ENCODE data around the gene PES1.
"Not testable (repeated sequence)": the region's sequence is repeated elsewhere in the genome, so short reads cannot be mapped to it uniquely, and the experiment has no call there.

Gene PES1

GRCh38 chr22:30552719-30553118, 39.0 kb downstream of the PES1 start:
- DNase-seq, result no peak

GRCh38 chr22:30551813-30552212, 39.9 kb downstream of the PES1 start:
- not testable (repeated sequence) for DNase-seq

DNA sequence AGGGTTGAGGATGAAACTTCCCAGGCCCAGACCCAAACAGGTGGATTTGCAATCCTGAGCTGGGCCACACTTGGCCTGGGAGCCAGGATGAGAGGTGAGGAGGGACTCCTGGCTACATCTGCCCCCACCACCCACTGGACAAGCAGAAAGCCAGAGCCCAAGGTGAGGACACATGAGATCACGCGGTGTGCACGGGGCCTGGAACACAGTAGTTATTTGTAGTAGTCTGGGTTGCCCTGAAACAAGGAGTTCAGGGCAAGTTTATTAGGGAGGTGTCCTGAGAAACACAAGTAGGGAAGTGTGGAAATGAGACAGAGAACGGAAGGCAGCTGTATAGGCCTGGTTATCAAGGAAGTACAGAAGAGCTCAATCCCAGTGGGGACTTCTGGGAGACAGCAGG, 44.5 kb downstream of the PES1 start:
- no peak for DNase-seq

GRCh38 chr22:30546616-30547015, 45.1 kb downstream of the PES1 start, which contains the start of gene SEC14L6:
Gene SEC14L6 (minus strand): TSS chr22:30546741. CDS start chr22:30546682, 59 bp downstream.
- no peak for DNase-seq

GRCh38 chr22:30542811-30543188, 48.9 kb downstream of the PES1 start:
- no peak for DNase-seq

DNA sequence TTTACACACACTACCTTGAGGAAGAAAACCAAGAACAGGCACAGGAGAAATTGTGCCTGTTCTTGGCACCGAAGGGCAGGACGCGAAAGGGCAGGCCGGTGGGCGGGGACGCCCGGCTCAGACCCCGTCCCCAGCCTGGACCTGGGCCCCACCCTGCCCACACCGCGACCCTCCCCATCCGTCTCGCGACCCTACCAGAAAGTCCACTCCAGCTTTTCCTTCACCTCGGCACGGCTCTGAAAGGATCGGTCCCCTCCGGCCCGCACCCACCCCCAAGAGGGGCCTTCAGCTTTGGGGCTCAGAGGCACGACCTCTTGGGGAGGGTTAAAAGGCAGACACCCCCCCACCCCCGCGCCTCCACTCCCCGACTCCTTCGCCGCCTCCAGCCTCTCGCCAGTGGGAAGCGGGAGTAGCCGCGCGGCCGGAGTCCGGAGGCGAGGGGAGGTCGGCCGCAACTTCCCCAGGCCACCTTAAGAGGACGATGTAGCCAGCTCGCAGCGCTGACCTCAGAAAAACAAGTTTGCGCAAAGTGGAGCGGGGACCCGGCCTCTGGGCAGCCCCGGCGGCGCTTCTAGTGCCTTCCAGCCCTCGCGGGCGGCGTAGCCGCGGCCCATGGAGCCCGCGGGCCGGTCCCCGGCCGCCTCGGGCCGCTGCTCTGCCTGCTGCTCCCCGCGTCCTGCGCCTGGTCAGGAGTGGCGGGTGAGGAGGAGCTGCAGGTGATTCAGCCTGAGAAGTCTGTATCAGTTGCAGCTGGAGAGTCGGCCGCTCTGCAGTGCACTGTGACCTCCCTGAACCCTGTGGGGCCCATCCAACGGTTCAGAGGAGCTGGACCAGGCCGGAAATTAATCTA, 49.5 kb downstream of the PES1 start:
- peak in 2 of 14 donors; percentile 15 to 25 for DNase-seq

- not testable (repeated sequence) for DNase-seq
Observed at GRCh38 chr22:30541511-30541910, 50.2 kb downstream of the PES1 start.

DNA sequence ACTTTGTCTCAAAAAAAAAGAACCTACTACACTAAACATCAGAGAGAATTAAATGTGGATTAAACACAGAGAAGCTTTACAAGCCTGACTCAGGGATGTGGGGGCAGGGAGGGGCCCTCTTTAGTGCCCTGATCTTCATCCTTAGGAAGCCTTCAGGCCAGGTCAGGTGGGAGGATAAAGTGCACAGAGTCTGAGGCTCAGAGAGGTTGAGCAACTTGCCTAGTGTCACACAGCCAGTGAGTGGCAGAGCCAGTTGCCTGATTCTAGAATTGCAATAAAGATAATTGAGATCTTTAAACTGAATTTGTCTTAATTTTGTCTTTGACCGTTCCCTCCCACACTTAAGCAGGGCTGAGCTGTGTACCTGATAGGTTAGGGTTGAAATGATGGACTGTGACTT, 52.3 kb downstream of the PES1 start:
- DNase-seq, result no peak

DNA sequence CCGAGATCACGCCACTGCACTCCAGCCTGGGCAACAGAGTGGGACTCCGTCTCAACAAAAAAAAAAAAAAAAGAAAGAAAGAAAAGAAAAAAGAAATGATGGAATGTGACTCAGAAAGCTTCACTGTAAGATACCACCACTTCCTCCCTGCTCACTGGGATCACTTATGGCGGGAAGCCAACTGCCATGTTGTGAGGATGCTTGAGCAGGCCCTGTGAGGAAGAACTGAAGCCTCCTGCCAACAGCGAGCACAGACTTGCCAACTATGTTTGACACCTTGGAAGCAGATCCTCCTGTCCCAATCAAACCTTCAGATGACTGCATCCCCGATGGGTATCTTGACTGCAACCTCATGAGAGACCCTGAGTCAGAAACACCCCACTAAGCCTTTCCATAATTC, 53.4 kb downstream of the PES1 start:
- DNase-seq, result no peak

- DNase-seq, result no peak
Observed at GRCh38 chr22:30537083-30537731, 54.5 kb downstream of the PES1 start.

GRCh38 chr22:30535182-30535581, 56.5 kb downstream of the PES1 start:
- no peak for DNase-seq

DNA sequence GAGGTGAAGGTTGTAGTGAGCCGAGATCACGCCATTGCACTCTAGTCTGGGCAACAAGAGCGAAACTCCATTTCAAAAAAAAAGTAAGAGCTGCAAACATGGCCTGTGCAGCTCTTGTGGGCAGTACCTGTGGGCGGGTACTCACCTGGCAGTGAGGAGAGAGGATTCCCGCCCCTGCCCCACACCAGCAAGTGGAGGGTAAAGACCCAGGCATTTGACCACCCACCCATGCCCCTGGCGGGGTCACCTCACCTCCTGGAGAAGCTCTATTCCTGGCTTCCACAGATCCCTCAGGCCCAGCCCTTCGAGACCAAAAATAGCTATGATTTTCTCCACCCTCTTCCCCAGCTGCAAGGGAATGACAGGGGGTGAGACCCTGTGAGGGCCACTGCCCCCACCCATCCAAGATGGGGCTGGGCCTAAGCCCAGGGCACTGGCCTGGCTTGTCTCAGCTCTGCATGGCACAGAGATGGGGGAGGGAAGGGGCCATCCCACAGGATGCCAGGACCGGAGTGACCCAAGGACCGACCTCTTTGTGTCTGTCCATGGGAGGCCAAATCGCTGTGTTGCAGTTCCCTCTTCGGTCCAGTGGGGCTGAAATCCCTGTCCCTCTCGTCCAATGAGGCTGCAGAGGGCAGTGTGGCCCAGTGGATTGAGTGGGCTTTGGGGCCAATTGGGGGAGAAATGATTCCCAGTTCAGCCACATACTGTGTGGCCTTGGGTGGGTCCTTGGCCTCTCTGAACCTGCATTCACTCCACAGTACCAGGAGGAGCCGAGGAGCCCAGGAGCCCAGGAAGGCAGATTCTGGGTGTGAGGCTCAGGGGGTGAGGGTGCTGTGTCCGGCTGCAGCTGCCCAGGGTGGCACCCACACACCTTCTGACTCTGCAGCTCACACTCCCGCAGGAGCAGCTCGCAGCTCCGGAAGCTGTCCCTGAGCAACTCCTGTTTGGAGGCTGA, 59.8 kb downstream of the PES1 start:
- no peak for DNase-seq

DNA sequence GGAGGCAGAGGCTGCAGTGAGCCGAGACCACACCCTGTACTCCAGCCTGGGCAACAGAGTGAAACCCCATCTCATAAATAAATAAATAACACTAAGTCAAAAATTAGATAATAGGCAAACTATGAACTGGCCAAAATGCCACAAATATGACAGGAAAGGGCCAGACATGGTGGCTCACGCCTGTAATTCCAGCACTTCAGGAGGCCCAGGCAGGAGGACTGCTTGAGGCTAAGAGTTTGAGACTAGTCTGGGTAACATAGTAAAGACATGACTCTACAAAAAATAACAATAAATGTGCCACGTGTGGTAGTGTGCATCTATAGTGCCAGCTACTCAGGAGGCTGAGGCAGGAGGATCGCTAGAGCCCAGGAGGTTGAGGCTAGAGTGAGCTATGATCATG, 65.1 kb downstream of the PES1 start:
- DNase-seq, result no peak
